Type B pancreatic cell (in vitro differentiated cells): ENCODE data around the gene SOX13. TPM values are rescaled to one million over a fixed set of nuclear protein-coding genes. Genes with fewer than 3 reads are reported as not detected.
"Not testable (repeated sequence)": the region's sequence is repeated elsewhere in the genome, so short reads cannot be mapped to it uniquely, and the experiment has no call there.

Source experiments
- DNase-seq: peaks from one replicate; pipeline ENCODE4 v3.0.0; 2021; ENCODE audit warnings: mixed read lengths; ENCODE audit not compliant: unreplicated experiment; ENCODE audit errors: extremely low spot score
- H3K27ac Mint-ChIP-seq: 2 replicates; pipeline ENCODE4 v1.8.0; 2021; ENCODE audit warnings: mild to moderate bottlenecking, mixed read lengths
- H3K27me3 Mint-ChIP-seq: 2 replicates; pipeline ENCODE4 v1.8.0; 2021; ENCODE audit warnings: mixed read lengths
- H3K36me3 Mint-ChIP-seq: 2 replicates; pipeline ENCODE4 v1.8.0; 2021; ENCODE audit warnings: mixed read lengths
- H3K4me1 Mint-ChIP-seq: one replicate; pipeline ENCODE4 v1.8.0; 2021; ENCODE audit warnings: mixed read lengths; ENCODE audit not compliant: unreplicated experiment
- H3K4me3 Mint-ChIP-seq: 2 replicates; pipeline ENCODE4 v1.8.0; 2021; ENCODE audit warnings: mild to moderate bottlenecking, mixed read lengths
- H3K9me3 Mint-ChIP-seq: 2 replicates; pipeline ENCODE4 v1.8.0; 2021; ENCODE audit warnings: mixed read lengths
- total RNA-seq: library from RNA; stranded (reverse); gene quantifications from 2 replicates; pipeline ENCODE4 v1.2.1, GENCODE V29; 2021; ENCODE audit warnings: low replicate concordance
- TF ChIP-seq, protein P1 (sequence below): fragments of 200-600 bp; sonication (generic); conservative IDR thresholded peaks from 2 replicates; pipeline ENCODE4 v1.5.0; 2021; ENCODE audit warnings: antibody characterized with exemption, mild to moderate bottlenecking

Gene SOX13
- total RNA-seq, 1 donor from 2014 or later = 39.4 TPM

DNA sequence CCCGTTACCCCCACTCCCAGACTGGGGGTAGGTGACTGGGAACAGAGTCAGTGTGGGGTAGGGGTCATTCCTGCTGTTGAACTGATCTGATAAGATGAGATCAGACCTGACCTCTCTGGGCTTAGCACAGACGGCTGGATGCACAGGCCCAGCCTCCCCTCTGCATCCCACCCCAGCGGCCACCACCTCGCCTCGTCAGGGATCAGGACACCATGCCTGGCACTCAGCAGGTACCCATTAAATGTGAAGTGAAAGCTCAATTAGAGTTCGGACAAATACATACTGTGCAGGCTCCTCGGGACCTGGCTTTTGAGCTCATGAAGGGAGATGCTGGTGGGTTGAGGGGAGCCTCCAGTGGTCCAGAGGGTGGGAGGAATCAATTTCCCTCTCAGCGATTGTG is 15.7 kb downstream of the SOX13 start:
- Mint-ChIP-seq H3K4me3 (peak overlapping the region; percentile 39), H3K36me3 (peaks cover 5% of the 10 kb centered on the region)

GRCh38 chr1:204089044-204089751 is 16.3 kb downstream of the SOX13 start:
- Mint-ChIP-seq H3K27ac (peak overlapping the region; percentile 61), H3K27me3 (no peaks in the 10 kb centered on the region), H3K4me1 (peaks cover 65% of the 10 kb centered on the region), H3K9me3 (no peaks in the 10 kb centered on the region), H3K36me3 (peaks cover 5% of the 10 kb centered on the region), H3K4me3 (peak overlapping the region; percentile 39)
- DNase-seq = no peak
- TF ChIP-seq, protein P1, sequence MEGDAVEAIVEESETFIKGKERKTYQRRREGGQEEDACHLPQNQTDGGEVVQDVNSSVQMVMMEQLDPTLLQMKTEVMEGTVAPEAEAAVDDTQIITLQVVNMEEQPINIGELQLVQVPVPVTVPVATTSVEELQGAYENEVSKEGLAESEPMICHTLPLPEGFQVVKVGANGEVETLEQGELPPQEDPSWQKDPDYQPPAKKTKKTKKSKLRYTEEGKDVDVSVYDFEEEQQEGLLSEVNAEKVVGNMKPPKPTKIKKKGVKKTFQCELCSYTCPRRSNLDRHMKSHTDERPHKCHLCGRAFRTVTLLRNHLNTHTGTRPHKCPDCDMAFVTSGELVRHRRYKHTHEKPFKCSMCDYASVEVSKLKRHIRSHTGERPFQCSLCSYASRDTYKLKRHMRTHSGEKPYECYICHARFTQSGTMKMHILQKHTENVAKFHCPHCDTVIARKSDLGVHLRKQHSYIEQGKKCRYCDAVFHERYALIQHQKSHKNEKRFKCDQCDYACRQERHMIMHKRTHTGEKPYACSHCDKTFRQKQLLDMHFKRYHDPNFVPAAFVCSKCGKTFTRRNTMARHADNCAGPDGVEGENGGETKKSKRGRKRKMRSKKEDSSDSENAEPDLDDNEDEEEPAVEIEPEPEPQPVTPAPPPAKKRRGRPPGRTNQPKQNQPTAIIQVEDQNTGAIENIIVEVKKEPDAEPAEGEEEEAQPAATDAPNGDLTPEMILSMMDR = no peak

More for the DNA sequence above, 15.7 kb downstream of the SOX13 start:
- Mint-ChIP-seq H3K27ac (peak overlapping the region; percentile 61), H3K9me3 (no peaks in the 10 kb centered on the region), H3K27me3 (no peaks in the 10 kb centered on the region), H3K4me1 (peaks cover 64% of the 10 kb centered on the region)
- TF ChIP-seq, protein P1 = no peak
- no peak for DNase-seq

DNA sequence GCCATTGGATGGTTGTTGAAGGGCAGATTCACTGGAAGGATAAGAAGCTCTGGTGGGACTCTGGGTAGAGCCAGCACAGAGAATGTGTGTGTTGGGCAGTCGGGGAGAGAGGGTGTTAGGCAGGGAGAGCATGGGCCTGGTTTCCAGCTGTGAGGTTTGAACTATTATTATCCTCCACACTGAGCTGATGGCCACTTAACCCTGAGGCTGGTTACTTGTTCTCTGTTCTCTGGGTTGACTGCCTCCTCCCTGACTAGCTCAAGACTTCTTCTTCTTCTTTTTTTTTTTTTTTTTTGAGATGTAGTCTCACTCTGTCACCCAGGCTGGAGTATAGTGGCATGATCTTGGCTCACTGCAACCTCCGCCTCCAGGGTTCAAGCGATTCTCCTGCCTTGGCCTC is 17.2 kb downstream of the SOX13 start:
- H3K4me3 Mint-ChIP-seq, H3K36me3 Mint-ChIP-seq, H3K9me3 Mint-ChIP-seq, H3K27me3 Mint-ChIP-seq, H3K27ac Mint-ChIP-seq, DNase-seq: not testable (repeated sequence)
- peaks cover 67% of the 10 kb centered on the region for H3K4me1 Mint-ChIP-seq

- Mint-ChIP-seq H3K36me3 (peaks cover 5% of the 10 kb centered on the region), H3K4me3 (peak overlapping the region; percentile 38), H3K27ac (peak overlapping the region; percentile 61), H3K4me1 (peaks cover 76% of the 10 kb centered on the region), H3K27me3 (no peaks in the 10 kb centered on the region), H3K9me3 (no peaks in the 10 kb centered on the region)
- DNase-seq = no peak
- TF ChIP-seq, protein P1 = no peak
Observed at GRCh38 chr1:204091066-204091465, 18.2 kb downstream of the SOX13 start.

- TF ChIP-seq, protein P1 = no peak
- no peaks in the 10 kb centered on the region for H3K9me3 Mint-ChIP-seq
- H3K4me1 Mint-ChIP-seq = peaks cover 80% of the 10 kb centered on the region
- no peaks in the 10 kb centered on the region for H3K27me3 Mint-ChIP-seq
- H3K27ac Mint-ChIP-seq = peak overlapping the region; percentile 61
- DNase-seq = no peak
- peaks cover 5% of the 10 kb centered on the region for H3K36me3 Mint-ChIP-seq
- H3K4me3 Mint-ChIP-seq = no peak overlapping the region
Observed at GRCh38 chr1:204091787-204092312, 18.9 kb downstream of the SOX13 start.

- no peak for DNase-seq
- TF ChIP-seq, protein P1 = no peak
- Mint-ChIP-seq H3K36me3 (peaks cover 5% of the 10 kb centered on the region), H3K4me3 (peak overlapping the region; percentile 34), H3K27ac (peak overlapping the region; percentile 61), H3K4me1 (peaks cover 80% of the 10 kb centered on the region), H3K27me3 (no peaks in the 10 kb centered on the region), H3K9me3 (no peaks in the 10 kb centered on the region)
Observed at GRCh38 chr1:204092632-204093420, 19.9 kb downstream of the SOX13 start.
